Thyroid gland (tissue), 4 donors: ENCODE results near the gene CHRM5. TPM values are rescaled to one million over a fixed set of nuclear protein-coding genes. Genes with fewer than 3 reads are reported as not detected.

Experiments used
- DNase-seq, 2 donors: peaks; one replicate each; pipeline ENCODE4 v3.0.0-alpha.2; 2019
- H3K27ac ChIP-seq, 3 donors: fragments of 200-600 bp; sonication (generic); 1 replicate in 2 of 3; 2 replicates in 1 of 3; pipeline ENCODE4 v1.5.1; 2016 to 2019; ENCODE audit warnings: mild to moderate bottlenecking in 1 of 3, moderate library complexity in 1 of 3
- H3K27me3 ChIP-seq: fragments of 200-600 bp; sonication (generic); one replicate; pipeline ENCODE4 v1.5.1; 2019
- H3K36me3 ChIP-seq, 2 donors: fragments of 200-600 bp; sonication (generic); one replicate each; pipeline ENCODE4 v1.5.1; 2016 to 2019
- H3K4me1 ChIP-seq, 2 donors: fragments of 200-600 bp; sonication (generic); one replicate each; pipeline ENCODE4 v1.5.1; 2017 to 2019
- H3K4me3 ChIP-seq, 3 donors: fragments of 200-600 bp; sonication (generic); replicated peaks in 1 of 3; 1 replicate in 2 of 3; 2 replicates in 1 of 3; pipeline ENCODE4 v1.5.1; 2016; ENCODE audit warnings: mild to moderate bottlenecking in 1 of 3
- H3K9me3 ChIP-seq: fragments of 200-600 bp; sonication (generic); one replicate; pipeline ENCODE4 v1.5.1; 2017
- POLR2A ChIP-seq, 2 donors: fragments of 450-650 bp; IDR thresholded peaks; one replicate each; pipeline ENCODE4 v1.6.1; 2017; ENCODE audit warnings: antibody characterized with exemption in 2 of 2, mild to moderate bottlenecking in 2 of 2, moderate library complexity in 1 of 2
- WGBS, 2 donors: methylation state at CpG; one replicate each; pipeline ENCODE4 v1.1.5; 2017; 5-methylcytosine and 5-hydroxymethylcytosine counted together
- intact Hi-C: fragments of 100-400 bp; cut with DNase I; formaldehyde crosslinking; loops from one replicate; pipeline ENCODE4 v1.15.1; 2023
- total RNA-seq, 4 donors: library from RNA; depleted of rRNA; stranded (reverse); fragments of >200 nt; gene quantifications; one replicate each; pipeline ENCODE4 v1.2.3, GENCODE V29; 2016
- TF ChIP-seq, protein P1 (sequence below), 6 experiments: fragments of 200-600 bp in 3 of 6; fragments of 450-650 bp in 3 of 6; sonication (generic) in 3 of 6; IDR thresholded peaks; one replicate each; pipeline ENCODE4 v1.5.1; 2016 to 2019; ENCODE audit warnings: antibody characterized with exemption in 6 of 6, mild to moderate bottlenecking in 2 of 6, inconsistent platforms in 1 of 6, moderate library complexity in 1 of 6

Gene CHRM5
- not detected for total RNA-seq

DNA sequence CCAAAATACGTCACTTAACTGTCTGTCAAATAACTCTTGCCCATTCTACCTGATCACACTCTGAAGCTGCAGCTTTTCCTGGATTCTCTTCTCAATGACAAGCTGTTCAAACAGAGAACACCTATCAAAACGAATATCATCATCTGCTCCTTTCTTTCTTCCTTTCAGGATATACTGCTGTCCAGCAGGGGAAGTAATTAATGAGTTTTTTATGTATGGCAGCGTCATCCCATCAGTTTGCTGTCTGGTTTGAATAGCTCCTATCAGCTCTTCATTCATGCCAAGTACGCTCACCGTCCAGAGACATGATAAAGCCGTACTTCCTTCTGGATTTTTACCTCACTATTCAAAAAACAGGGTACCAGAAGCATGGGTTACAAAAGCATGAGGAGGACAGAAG, at the start of gene CHRM5:
TSS of gene CHRM5 (plus strand) at position 274 of the 400 bp plus-strand sequence. CDS start 94,221 bp downstream, outside the sequence.
- Histone ChIP-seq H3K36me3 (no peaks in the 10 kb centered on the region), H3K27me3 (no peaks in the 10 kb centered on the region), H3K27ac (no peak within 1 kb of the TSS), H3K4me1 (no peaks in the 10 kb centered on the region), H3K9me3 (no peaks in the 10 kb centered on the region), H3K4me3 (no peak within 1 kb of the TSS)
- TF ChIP-seq, protein P1, sequence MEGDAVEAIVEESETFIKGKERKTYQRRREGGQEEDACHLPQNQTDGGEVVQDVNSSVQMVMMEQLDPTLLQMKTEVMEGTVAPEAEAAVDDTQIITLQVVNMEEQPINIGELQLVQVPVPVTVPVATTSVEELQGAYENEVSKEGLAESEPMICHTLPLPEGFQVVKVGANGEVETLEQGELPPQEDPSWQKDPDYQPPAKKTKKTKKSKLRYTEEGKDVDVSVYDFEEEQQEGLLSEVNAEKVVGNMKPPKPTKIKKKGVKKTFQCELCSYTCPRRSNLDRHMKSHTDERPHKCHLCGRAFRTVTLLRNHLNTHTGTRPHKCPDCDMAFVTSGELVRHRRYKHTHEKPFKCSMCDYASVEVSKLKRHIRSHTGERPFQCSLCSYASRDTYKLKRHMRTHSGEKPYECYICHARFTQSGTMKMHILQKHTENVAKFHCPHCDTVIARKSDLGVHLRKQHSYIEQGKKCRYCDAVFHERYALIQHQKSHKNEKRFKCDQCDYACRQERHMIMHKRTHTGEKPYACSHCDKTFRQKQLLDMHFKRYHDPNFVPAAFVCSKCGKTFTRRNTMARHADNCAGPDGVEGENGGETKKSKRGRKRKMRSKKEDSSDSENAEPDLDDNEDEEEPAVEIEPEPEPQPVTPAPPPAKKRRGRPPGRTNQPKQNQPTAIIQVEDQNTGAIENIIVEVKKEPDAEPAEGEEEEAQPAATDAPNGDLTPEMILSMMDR (IDR thresholded peaks at IDR 0.05) = no peak
- no peak for TF ChIP-seq POLR2A (IDR thresholded peaks at IDR 0.05)
- WGBS, 2 donors = 70 to 73% methylated on average over 6 of the region's 6 CpGs
- DNase-seq = no peak
- intact Hi-C loops = loop anchor here (10.0 kb wide), 1 partner anchor 233 kb away; no protein-coding TSS in a partner anchor

DNA sequence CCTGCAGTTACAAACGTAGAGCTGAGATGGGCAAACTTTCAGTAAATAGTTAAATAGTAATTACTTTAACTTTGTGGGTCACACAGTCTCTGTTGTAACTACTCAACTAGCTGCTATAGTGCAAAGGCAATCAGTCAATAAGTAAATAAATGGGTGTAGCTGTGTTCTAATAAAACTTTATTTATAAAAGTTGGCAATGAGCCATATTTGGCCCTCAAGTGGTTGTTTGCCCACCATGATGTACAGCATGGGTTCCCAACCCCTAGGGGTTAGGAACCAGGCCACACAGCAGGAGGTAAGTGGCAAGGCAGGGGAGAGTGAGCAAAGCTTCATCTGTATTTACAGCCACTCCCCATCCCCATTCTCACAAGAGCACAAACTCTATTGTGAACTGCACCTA, 44.9 kb upstream of the CHRM5 start:
- H3K9me3 ChIP-seq = no peaks in the 10 kb centered on the region
- H3K4me3 ChIP-seq = no peak overlapping the region
- H3K27me3 ChIP-seq = no peaks in the 10 kb centered on the region
- WGBS, 2 donors = 94 to 95% methylated on average over 1 of the region's 1 CpG
- H3K36me3 ChIP-seq = no peaks in the 10 kb centered on the region
- no peak for DNase-seq
- intact Hi-C loops = no loop called here
- H3K4me1 ChIP-seq = no peaks in the 10 kb centered on the region
- H3K27ac ChIP-seq = no peak overlapping the region
- no peak for TF ChIP-seq POLR2A (IDR thresholded peaks at IDR 0.05)
- TF ChIP-seq, protein P1 (IDR thresholded peaks at IDR 0.05) = no peak

DNA sequence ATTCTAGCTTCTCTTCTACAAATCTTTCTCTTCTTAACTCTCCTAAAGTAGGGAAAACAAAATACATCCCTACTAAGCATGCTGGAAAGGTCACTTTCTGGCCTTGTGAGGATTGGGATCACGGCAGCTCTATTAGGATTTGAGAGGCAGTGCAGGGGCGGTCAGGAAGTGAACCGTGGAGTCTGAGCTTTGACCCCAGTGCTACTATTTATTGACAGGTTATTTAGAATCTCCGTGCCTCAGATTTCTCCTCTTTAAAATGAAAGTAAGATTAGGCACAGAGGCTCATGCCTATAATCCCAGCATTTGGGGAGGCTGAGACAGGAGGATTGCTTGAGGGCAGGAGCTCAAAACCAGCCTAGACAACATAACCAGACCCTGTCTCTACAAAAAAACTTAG, 42.0 kb upstream of the CHRM5 start:
- no peak overlapping the region for H3K27ac ChIP-seq
- no peaks in the 10 kb centered on the region for H3K27me3 ChIP-seq
- 75 to 78% methylated on average over 4 of the region's 4 CpGs for WGBS, 2 donors
- H3K9me3 ChIP-seq = no peaks in the 10 kb centered on the region
- no peaks in the 10 kb centered on the region for H3K4me1 ChIP-seq
- intact Hi-C loops = no loop called here
- no peak for DNase-seq
- TF ChIP-seq, protein P1 (IDR thresholded peaks at IDR 0.05) = no peak
- H3K36me3 ChIP-seq = no peaks in the 10 kb centered on the region
- no peak overlapping the region for H3K4me3 ChIP-seq

DNA sequence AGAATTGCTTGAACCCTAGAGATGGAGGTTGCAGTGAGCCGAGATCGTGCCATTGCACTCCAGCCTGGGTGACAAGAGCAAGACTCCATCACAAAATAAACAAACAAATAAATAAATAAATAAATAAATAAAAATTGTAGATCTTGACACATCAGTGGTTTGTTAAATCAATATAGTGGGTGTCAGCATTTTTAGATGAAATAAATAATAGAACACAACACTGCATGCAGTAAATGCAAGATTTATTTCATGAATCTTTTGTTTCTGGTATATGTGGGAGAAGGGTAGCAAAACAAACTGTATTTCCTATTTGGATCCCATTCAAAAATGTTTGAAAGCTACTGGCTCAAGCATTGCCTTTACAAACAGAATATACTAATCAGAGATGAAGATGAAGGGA, 35.6 kb upstream of the CHRM5 start:
- WGBS, 2 donors = 97 to 99% methylated on average over 2 of the region's 2 CpGs
- Histone ChIP-seq H3K9me3 (no peaks in the 10 kb centered on the region), H3K27me3 (no peaks in the 10 kb centered on the region), H3K27ac (no peak overlapping the region), H3K4me3 (no peak overlapping the region), H3K4me1 (peaks cover 5 to 11% of the 10 kb centered on the region in 2 donors), H3K36me3 (no peaks in the 10 kb centered on the region)
- intact Hi-C loops = no loop called here
- TF ChIP-seq POLR2A (IDR thresholded peaks at IDR 0.05) = no peak
- TF ChIP-seq, protein P1 (IDR thresholded peaks at IDR 0.05) = no peak
- no peak for DNase-seq

DNA sequence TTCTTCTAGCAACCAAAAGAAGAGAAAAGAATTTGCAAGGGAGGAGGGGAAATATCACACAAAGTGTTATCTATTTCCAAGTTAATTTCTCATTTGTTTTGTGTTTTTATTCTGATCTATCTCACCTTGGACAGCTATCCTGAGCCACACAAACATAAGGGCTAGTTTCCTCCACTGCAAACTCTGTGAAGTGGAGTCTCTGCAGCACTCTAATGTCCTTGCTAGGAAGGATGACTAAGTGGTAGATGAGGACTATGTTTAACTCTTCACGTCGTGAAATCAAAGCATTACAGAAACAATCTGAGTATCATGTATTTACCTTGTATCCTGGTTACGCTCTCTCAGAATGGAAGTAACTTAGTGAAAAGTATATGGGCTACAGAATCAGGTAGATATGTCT, 33.9 kb upstream of the CHRM5 start:
- peak; percentile 19 for DNase-seq
- Histone ChIP-seq H3K27me3 (no peaks in the 10 kb centered on the region), H3K4me1 (peaks cover 5 to 11% of the 10 kb centered on the region in 2 donors), H3K9me3 (no peaks in the 10 kb centered on the region), H3K27ac (no peak overlapping the region), H3K4me3 (no peak overlapping the region), H3K36me3 (no peaks in the 10 kb centered on the region)
- 41 to 59% methylated on average over 3 of the region's 3 CpGs for WGBS, 2 donors
- TF ChIP-seq POLR2A (IDR thresholded peaks at IDR 0.05) = no peak
- TF ChIP-seq, protein P1 (IDR thresholded peaks at IDR 0.05) = no peak
- intact Hi-C loops = no loop called here
